GM12864 (cell line): Measurements from ENCODE around the gene GAS6.

Experiments
- DNase-seq: peaks from one replicate; pipeline ENCODE4 v3.0.0-alpha.2; 2011; ENCODE audit warnings: low read depth
- H3K4me3 ChIP-seq: 2 replicates; pipeline ENCODE4 v1.5.1; 2011; ENCODE audit warnings: mild to moderate bottlenecking, low read depth, low read length, control low read depth
- TF ChIP-seq, protein P1 (sequence below): IDR thresholded peaks from 2 replicates; pipeline ENCODE4 v1.5.1; 2011; ENCODE audit warnings: low read depth, mild to moderate bottlenecking, moderate library complexity, low read length, control low read depth, inconsistent platforms; ENCODE audit errors: missing control alignments

Gene GAS6

DNA sequence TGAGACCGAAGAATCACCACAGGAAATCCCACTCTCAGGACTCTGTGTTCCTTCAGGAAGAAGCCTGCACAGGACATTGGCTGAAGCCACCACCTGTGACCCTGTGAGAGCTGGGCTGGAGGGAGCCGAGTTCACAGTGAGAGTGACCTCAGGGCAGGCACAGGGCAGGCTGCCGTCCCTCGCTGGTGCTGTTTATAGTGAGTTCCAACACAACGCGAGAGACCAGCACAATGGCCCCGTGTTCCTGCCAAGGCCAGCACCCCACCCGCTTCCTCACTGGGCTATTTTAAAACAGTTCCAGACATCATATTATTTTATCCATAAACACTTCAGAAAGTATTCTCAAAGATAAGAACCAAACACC, 18.4 kb upstream of the GAS6 start:
- no peak overlapping the region for H3K4me3 ChIP-seq
- TF ChIP-seq, protein P1, sequence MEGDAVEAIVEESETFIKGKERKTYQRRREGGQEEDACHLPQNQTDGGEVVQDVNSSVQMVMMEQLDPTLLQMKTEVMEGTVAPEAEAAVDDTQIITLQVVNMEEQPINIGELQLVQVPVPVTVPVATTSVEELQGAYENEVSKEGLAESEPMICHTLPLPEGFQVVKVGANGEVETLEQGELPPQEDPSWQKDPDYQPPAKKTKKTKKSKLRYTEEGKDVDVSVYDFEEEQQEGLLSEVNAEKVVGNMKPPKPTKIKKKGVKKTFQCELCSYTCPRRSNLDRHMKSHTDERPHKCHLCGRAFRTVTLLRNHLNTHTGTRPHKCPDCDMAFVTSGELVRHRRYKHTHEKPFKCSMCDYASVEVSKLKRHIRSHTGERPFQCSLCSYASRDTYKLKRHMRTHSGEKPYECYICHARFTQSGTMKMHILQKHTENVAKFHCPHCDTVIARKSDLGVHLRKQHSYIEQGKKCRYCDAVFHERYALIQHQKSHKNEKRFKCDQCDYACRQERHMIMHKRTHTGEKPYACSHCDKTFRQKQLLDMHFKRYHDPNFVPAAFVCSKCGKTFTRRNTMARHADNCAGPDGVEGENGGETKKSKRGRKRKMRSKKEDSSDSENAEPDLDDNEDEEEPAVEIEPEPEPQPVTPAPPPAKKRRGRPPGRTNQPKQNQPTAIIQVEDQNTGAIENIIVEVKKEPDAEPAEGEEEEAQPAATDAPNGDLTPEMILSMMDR: no peak
- no peak for DNase-seq

DNA sequence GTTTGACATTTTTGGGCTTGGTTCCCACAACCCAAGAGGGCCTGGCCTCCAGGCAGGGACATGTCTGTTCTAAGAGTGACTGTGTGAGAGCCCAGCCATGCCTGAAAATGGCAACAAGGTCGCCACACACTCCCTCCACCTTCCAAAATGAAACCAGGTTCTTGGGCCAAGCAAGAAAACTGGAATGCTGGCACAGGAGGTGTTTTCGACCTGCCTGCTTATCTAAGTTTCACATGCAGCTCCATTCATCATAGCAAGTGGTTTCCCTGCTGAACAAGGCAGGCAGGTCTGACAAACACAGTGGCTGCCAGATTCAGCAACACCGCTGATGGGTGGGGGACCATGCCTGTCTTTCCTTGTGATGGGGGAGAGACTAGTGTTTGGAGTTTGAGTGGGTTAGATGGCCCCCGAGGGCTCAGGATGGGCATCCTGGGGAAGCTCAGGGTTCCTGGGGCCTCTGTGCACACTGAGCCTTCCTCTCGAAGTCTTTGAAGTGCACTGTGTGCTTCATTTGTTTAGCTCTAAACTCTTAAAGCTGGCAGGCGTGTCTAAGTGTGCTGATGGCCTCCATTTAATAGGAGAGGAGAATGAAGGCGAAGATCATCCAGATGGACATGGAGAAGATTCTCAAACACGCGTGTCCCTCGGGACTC, 17.9 kb upstream of the GAS6 start:
- DNase-seq: no peak
- H3K4me3 ChIP-seq: no peak overlapping the region
- TF ChIP-seq, protein P1: no peak

DNA sequence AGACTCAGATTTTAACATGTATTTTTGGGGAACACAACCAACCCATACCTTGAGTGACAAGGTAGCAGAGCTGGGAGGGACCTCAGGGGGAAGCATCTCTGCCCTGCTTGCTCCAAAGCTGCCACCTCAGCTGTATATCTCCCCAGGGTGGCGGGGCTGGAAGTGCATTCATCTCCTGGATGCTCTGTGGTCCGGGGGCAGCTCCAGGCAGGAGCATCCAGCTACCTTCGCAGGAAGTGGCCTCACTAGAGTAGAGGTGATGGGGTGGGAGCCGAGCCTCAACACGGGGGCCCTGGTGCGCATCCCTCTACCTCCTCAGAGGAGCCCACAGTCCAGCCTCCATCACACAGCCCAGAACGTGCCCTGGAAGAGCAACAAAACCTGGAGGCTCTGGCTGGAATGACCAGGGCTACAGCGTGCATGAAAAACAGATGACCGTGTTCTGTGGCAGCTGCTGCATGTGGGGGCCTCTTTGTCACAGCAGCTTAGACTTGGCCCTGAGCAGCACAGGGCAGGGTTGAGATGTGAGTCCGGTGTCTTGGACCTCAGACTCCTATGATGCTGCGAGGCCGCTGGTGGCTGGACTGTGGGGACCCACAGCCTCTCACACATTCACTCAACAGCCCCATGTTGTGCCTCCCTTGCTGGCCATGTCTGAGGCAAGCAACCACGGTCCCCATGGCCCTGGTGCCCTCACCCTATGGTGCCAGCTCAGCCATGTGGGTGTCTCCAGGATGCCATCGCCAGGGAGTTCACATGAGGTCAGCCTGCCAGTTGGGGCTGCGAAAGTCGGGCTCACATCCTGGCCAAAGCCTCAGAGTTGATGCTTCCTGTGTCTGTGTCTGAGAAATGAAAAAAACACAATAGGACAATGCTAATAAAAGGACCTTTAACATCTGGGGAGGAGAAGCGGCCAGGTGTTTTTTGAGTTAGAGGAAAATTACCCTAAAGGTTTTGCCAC, 17.1 kb upstream of the GAS6 start:
- H3K4me3 ChIP-seq: no peak overlapping the region
- TF ChIP-seq, protein P1: no peak
- no peak for DNase-seq

DNA sequence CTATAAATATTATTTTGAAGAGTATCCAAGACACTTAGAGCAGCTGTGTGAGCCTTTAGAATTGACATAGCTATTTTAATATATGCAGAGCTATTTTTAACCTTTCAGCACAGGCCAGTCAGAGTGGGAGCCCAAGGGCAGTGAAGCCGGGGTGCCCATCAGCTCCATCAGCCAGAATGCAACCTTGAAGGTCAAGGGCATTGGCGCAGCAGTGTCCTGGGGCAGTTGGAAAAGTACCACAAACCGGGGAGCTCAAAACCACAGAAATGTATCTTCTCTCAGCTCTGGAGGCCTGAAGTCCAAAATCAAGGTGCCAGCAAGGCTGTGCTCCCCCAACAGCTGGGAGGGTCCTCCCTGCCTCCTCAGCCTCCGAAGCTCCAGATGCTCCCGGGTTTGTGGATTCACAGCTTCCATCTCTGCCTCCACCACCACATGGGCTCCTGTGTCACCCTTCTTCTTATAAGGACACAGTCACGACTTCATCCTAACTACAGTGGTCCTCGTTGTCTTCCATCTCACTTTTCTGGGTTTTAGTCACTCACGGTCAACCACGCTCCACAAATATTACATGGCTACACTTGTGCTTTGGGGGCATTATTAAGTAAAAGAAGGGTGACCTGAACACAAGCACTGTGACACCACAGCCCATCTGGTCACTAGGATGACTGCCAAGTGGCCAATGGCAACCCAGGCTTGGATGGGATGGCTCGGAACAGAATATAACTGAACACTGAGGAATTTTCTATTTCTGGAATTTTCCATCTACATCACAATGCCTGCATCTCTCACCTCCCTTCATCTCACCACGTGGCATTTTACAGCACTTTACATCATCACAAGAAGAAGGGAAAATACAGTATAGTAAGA, 15.9 kb upstream of the GAS6 start:
- H3K4me3 ChIP-seq: no peak overlapping the region
- TF ChIP-seq, protein P1: no peak
- no peak for DNase-seq

DNA sequence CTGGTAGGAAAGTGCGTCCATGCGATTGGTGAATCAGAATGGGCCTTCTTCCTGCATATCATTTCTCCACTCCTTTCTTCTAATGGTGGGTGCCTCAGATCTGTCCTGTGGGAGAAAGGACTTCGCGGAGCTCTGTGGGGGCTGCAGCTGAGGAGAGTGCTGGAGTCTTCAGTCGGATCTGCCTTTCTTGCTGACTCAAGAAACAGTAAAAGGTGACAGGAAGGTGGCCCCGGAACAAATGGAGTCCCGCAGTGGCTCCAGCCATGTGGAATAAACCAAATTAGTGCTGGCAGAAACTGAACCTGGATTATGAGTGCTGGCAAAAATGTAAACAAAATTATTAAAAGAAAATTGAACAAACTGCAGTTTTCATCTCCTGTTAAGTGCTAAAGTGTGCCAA, 15.1 kb upstream of the GAS6 start:
- H3K4me3 ChIP-seq: no peak overlapping the region
- TF ChIP-seq, protein P1: no peak
- DNase-seq: no peak

DNA sequence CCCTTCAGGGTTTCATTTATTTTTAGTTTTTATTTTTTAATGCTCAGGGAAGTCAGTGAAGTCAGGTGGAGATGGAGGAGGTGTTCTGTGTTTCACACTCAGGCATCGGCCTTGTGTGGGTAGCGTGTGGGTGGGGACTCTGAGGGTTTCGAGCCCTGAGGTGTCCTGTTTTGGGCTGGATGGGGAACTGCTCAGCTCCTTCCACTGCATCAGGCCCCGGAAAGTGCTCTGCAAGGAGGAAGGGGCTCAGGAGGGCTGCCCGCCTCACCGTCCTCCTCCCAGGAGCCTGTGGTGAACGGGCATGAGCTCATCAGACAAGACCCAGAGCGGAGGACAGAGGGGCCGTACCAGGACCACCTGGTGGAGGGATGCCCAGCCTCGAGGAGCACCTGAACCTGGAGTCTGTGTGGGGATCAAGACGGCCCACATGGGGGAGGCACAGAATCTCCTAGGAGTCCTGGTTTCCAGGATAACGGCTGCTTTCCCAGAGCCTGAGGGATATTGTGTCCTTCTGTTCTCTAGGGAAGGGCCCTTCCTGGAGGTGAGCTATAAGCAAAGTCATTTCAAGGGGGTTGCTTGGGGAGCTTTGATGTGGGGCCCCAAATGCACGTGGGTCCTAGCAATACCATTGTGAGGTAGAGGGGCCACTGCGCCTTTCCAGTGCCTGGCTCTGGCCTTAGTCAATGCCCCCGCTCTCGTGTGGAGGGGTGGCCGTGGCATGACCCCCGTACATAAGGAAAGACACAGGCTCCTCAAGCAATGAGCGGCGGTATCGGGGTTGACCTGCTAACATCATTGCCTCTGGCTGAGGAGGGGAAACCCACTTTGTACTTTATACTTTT, 13.5 kb upstream of the GAS6 start:
- TF ChIP-seq, protein P1: no peak
- no peak for DNase-seq

More for the DNA sequence above, 13.5 kb upstream of the GAS6 start:
- H3K4me3 ChIP-seq: no peak overlapping the region
